Neural cell (in vitro differentiated cells): ENCODE results near the gene ELF1.

ENCODE experiments used
- CTCF ChIP-seq: fragments of 450-650 bp; IDR thresholded peaks from 2 replicates; pipeline ENCODE4 v1.5.1; 2014; ENCODE audit warnings: antibody characterized with exemption, mild to moderate bottlenecking, moderate library complexity; ENCODE audit not compliant: poor library complexity, severe bottlenecking
- REST ChIP-seq: IDR thresholded peaks from 2 replicates; pipeline ENCODE4 v1.6.1; 2012; ENCODE audit warnings: borderline replicate concordance

- TF ChIP-seq CTCF (no peak), REST (no peak)
Observed at GRCh38 chr13:41006978-41007743, 12.0 kb downstream of the ELF1 start.
